Measurements from ENCODE around the gene MARK2. TPM values are rescaled to one million over a fixed set of nuclear protein-coding genes. Genes with fewer than 3 reads are reported as not detected.

MARK2 gene
- total and polyA plus RNA-seq, 2 of the 8 experiments (the other 6 are each of a cell fraction or from before 2014, with no cell fraction given): 19.3 to 58.5 TPM

DNA sequence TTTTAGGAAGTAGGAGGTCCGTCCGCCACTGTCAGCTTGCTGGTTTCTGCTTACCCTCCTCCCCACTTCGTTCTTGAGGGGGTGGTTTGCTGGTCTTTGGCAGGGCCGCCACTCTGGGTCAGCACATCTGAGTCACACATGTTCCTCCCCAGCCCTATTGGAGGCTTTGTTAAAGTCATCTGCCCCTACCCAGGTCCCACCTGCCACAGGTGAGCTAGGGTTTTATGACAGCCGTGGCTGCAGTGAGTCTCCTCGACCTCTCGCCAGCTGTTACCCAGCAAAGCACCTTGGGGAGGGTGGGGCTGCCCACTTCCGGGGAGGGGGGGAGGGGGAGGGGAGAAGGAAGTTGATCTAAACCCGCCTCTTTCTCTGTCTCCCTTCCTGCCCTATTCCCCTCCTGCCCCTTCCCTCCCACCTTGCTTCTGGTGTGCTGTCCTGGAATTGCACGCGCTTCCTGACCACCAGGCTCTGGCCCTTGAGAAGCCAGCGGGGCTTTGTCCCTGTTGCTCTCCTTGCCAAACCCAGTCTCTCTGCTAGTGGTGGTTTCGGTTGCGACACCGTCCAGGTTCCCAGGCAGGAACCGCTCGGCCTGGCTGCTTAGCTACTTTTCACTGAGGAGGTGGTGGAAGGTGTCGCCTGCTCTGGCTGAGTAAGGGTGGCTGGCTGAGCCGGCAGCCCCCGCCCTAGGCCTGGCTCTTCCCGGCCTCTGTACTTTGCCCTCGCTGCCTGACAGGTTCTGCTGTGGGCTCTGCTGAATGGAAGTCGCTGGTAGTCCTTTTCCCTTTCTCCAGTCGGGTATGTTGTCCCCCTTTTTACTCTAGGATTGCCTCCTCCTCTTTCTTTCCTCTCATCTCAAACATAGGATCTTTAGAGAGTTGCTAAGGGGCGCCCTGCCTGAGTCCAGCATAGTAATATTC lies 49.5 kb downstream of the MARK2 start (continued):
- TF ChIP-seq SIX5 (IDR thresholded peaks at IDR 0.05; ENCODE audit: low read depth, low read length) (no peak), HDAC6 (IDR thresholded peaks at IDR 0.05; ENCODE audit: low read depth, low read length) (no peak), SP1 (IDR thresholded peaks at IDR 0.05; ENCODE audit: low read depth, low read length) (no peak)
- TF ChIP-seq, protein P1, sequence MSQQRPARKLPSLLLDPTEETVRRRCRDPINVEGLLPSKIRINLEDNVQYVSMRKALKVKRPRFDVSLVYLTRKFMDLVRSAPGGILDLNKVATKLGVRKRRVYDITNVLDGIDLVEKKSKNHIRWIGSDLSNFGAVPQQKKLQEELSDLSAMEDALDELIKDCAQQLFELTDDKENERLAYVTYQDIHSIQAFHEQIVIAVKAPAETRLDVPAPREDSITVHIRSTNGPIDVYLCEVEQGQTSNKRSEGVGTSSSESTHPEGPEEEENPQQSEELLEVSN (IDR thresholded peaks at IDR 0.05): peak; percentile 61
